ENCODE data around the gene ASB5.

The ASB5 gene

GRCh38 chr4:176293660-176294059, 24.6 kb upstream of the ASB5 start:
- H3K9me3 ChIP-seq (ENCODE audit: insufficient read depth, low read length) = no peaks in the 10 kb centered on the region
- no peak overlapping the region for H3K27ac ChIP-seq (ENCODE audit: low read depth, low read length)
- no peak overlapping the region for H3K4me2 ChIP-seq (ENCODE audit: low read depth, low read length, poor library complexity, severe bottlenecking)
- no peak overlapping the region for H3K9ac ChIP-seq (ENCODE audit: low read length)
- H3F3A ChIP-seq (ENCODE audit: insufficient read depth) = no peaks in the 10 kb centered on the region
- no peaks in the 10 kb centered on the region for H4K20me1 ChIP-seq (ENCODE audit: low read depth, low read length)
- no peaks in the 10 kb centered on the region for H3K36me3 ChIP-seq (ENCODE audit: low read length)
- H3K79me2 ChIP-seq (ENCODE audit: insufficient read depth, low read length) = no peaks in the 10 kb centered on the region
- no peak overlapping the region for H3K4me3 ChIP-seq (ENCODE audit: insufficient read depth, low read length, poor library complexity, severe bottlenecking)
- H3K9me2 ChIP-seq (replicated peaks; ENCODE audit: insufficient read depth, low read length) = no peaks in the 10 kb centered on the region
- H2AFZ ChIP-seq (ENCODE audit: low read depth, low read length, severe bottlenecking) = no peak overlapping the region
- no peaks in the 10 kb centered on the region for H3K27me3 ChIP-seq (ENCODE audit: low read length)
- TF ChIP-seq EZH2phosphoT487 (conservative IDR thresholded peaks at IDR 0.05; ENCODE audit: low read length) = no peak

- Histone ChIP-seq H3F3A (ENCODE audit: insufficient read depth) (no peaks in the 10 kb centered on the region), H3K9ac (ENCODE audit: low read length) (no peak overlapping the region), H4K20me1 (ENCODE audit: low read depth, low read length) (no peaks in the 10 kb centered on the region), H3K4me3 (ENCODE audit: insufficient read depth, low read length, poor library complexity, severe bottlenecking) (no peak overlapping the region), H3K27me3 (ENCODE audit: low read length) (no peaks in the 10 kb centered on the region), H3K79me2 (ENCODE audit: insufficient read depth, low read length) (no peaks in the 10 kb centered on the region), H2AFZ (ENCODE audit: low read depth, low read length, severe bottlenecking) (no peak overlapping the region), H3K4me2 (ENCODE audit: low read depth, low read length, poor library complexity, severe bottlenecking) (no peak overlapping the region), H3K9me2 (replicated peaks; ENCODE audit: insufficient read depth, low read length) (no peaks in the 10 kb centered on the region), H3K9me3 (ENCODE audit: insufficient read depth, low read length) (no peaks in the 10 kb centered on the region), H3K27ac (ENCODE audit: low read depth, low read length) (no peak overlapping the region), H3K36me3 (ENCODE audit: low read length) (no peaks in the 10 kb centered on the region)
- TF ChIP-seq CTCF (IDR thresholded peaks at IDR 0.05; ENCODE audit: insufficient read depth, low read length, poor library complexity, severe bottlenecking) (no peak), EZH2phosphoT487 (conservative IDR thresholded peaks at IDR 0.05; ENCODE audit: low read length) (no peak)
Measured at GRCh38 chr4:176292920-176293319, 23.9 kb upstream of the ASB5 start.

- H3F3A ChIP-seq (ENCODE audit: insufficient read depth) = no peaks in the 10 kb centered on the region
- H3K9me3 ChIP-seq (ENCODE audit: insufficient read depth, low read length) = no peaks in the 10 kb centered on the region
- no peak overlapping the region for H3K4me2 ChIP-seq (ENCODE audit: low read depth, low read length, poor library complexity, severe bottlenecking)
- no peaks in the 10 kb centered on the region for H3K36me3 ChIP-seq (ENCODE audit: low read length)
- no peak overlapping the region for H3K27ac ChIP-seq (ENCODE audit: low read depth, low read length)
- H3K79me2 ChIP-seq (ENCODE audit: insufficient read depth, low read length) = no peaks in the 10 kb centered on the region
- no peak overlapping the region for H3K9ac ChIP-seq (ENCODE audit: low read length)
- no peaks in the 10 kb centered on the region for H3K27me3 ChIP-seq (ENCODE audit: low read length)
- no peaks in the 10 kb centered on the region for H4K20me1 ChIP-seq (ENCODE audit: low read depth, low read length)
- H3K4me3 ChIP-seq (ENCODE audit: insufficient read depth, low read length, poor library complexity, severe bottlenecking) = no peak overlapping the region
- H2AFZ ChIP-seq (ENCODE audit: low read depth, low read length, severe bottlenecking) = no peak overlapping the region
- H3K9me2 ChIP-seq (replicated peaks; ENCODE audit: insufficient read depth, low read length) = no peaks in the 10 kb centered on the region
- TF ChIP-seq CTCF (IDR thresholded peaks at IDR 0.05; ENCODE audit: insufficient read depth, low read length, poor library complexity, severe bottlenecking) (no peak), EZH2phosphoT487 (conservative IDR thresholded peaks at IDR 0.05; ENCODE audit: low read length) (no peak)
Measured at GRCh38 chr4:176291748-176292147, 22.7 kb upstream of the ASB5 start.

GRCh38 chr4:176290520-176290919, 21.5 kb upstream of the ASB5 start:
- Histone ChIP-seq H3K27me3 (ENCODE audit: low read length) (no peaks in the 10 kb centered on the region), H3K36me3 (ENCODE audit: low read length) (no peaks in the 10 kb centered on the region), H3K4me2 (ENCODE audit: low read depth, low read length, poor library complexity, severe bottlenecking) (no peak overlapping the region), H2AFZ (ENCODE audit: low read depth, low read length, severe bottlenecking) (no peak overlapping the region), H3K9me3 (ENCODE audit: insufficient read depth, low read length) (no peaks in the 10 kb centered on the region), H3K79me2 (ENCODE audit: insufficient read depth, low read length) (no peaks in the 10 kb centered on the region), H3K9ac (ENCODE audit: low read length) (no peak overlapping the region), H3K27ac (ENCODE audit: low read depth, low read length) (no peak overlapping the region), H3F3A (ENCODE audit: insufficient read depth) (no peaks in the 10 kb centered on the region), H3K9me2 (replicated peaks; ENCODE audit: insufficient read depth, low read length) (no peaks in the 10 kb centered on the region), H4K20me1 (ENCODE audit: low read depth, low read length) (no peaks in the 10 kb centered on the region), H3K4me3 (ENCODE audit: insufficient read depth, low read length, poor library complexity, severe bottlenecking) (no peak overlapping the region)
- no peak for TF ChIP-seq EZH2phosphoT487 (conservative IDR thresholded peaks at IDR 0.05; ENCODE audit: low read length)
